Activated CD8-positive, alpha-beta memory T cell treated with anti-CD3 and anti-CD28 coated beads, Interleukin-2, amount 50 U/mL, for 24 hours (primary cell): Measurements from ENCODE around the gene RRBP1.

Source experiments
- DNase-seq: peaks from one replicate; pipeline ENCODE4 v3.0.0-alpha.2; 2020; ENCODE audit errors: extremely low read depth

The RRBP1 gene

DNA sequence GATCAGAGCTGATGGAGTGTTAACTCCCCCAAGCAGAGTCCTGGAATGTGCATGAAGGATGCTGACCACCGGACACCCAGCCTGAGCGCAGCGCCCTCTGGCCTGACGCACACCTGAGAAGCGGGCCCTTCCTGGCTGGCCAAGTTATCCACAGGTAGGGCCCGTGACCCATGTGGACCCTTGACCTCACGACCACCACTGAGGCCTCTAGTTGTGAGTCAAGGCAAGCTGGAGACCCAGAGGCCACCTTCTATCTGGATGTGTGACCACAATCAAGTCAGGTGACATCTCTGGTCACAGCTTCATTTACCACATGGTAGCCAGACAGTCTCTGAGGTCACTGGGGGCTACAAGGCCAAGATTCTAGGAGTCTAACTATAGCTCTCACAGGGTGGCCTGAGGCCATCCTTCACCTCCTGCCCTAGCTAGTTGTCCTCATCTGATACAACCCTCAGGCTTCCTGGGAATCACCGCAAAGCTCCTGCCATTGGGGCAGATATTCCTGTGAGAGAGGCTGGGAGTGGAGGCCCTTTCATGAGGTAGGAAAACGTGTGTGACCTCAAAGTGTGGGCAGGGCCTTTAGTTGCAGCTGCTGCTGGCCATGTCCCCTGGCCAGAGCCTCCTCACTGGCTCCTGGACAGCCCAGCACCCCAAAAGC is 59.1 kb downstream of the RRBP1 start:
- no peak for DNase-seq

GRCh38 chr20:17622086-17622850 is 59.8 kb downstream of the RRBP1 start:
- no peak for DNase-seq

DNA sequence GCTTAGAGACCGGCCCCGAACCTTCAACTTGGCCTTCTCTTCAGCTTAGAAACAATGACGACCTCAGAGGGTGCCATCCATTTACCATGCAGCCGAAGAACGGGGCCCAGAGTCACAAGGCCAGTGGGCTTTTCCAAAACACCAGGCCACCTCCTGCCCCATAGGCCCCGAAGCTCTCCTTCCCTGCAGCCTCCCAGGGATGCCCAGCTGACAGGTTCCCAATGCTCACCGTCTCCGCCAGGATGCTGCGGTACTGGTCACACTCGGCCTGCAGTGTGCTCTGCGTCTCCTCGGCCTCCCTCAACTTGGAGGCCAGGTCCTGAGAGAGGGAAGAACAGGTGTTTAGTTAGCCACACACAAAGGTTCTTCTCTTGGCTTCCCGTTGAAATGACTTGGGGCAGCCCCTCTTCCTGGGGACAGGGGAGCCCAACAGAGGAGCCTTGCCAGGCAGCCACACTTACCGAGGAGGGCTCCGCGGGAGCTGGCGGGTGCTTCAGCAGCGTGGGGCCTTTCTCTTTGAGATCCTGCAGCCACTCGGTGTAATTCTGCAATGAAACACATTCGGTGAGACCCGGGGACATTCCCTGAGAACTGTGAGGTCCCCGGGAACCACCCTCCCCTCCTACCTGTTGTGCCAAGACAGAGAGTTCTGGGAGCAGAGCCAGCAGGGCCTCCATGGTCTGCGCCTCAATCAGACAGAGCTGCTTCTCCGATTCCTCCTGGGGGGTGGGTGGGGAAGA is 60.6 kb downstream of the RRBP1 start:
- no peak for DNase-seq

GRCh38 chr20:17620371-17621228 is 61.4 kb downstream of the RRBP1 start:
- DNase-seq = no peak

- DNase-seq = no peak
Measured at GRCh38 chr20:17619351-17620093, 62.5 kb downstream of the RRBP1 start.

DNA sequence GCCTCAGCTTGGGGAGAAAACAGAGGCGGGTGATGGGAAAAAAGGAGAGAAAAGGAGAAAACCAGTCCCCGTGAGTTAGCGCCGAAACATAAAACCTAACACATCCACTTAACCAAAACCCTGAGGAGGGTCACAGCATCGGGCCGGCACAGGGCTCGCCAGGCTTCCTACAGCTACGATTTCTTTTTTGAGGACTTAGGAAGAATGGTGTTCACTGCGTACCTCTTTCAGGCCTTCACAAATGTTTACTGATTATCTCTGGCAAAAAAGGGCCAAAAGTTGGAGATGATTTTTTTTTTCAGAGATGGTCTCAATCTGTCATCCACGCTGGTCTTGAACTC is 63.4 kb downstream of the RRBP1 start:
- DNase-seq = no peak

DNA sequence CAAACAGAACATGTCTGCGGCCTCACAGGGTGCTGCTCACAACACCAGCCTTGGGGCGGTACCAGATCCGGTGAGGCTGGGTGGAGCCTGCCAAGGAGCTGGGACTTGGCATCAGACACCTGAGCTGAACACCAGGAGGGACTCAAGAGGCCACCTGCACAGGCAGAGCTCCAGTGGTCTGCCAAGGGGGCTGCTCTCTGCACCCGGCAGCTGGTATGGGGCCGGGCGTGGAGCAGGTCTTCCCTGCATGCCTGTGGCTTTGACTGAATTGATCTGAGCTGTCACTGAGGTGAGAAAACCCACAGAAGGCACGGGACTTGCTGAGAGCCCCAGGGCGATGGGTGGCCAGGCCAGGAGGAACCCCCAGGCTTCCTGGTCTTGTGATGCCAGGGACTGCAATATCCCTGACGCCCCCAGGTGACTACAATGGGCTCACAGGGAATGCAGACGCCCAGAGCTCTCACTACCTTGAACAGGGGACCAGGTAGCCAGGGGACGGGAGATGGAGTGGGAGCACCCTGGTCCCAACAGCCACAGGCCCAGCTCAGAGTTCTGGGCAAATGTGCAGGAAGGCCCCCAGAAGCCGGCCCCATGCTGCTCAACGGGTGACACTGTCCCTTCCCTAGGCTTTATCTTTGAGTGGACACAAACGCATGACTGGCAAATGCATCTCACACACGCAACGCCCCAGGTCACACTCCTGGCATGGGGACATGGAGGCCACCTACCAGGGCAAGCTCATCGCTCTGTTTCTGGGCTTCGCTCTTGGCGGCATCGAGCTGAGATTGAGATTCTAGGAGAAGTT is 64.0 kb downstream of the RRBP1 start:
- DNase-seq = no peak

DNA sequence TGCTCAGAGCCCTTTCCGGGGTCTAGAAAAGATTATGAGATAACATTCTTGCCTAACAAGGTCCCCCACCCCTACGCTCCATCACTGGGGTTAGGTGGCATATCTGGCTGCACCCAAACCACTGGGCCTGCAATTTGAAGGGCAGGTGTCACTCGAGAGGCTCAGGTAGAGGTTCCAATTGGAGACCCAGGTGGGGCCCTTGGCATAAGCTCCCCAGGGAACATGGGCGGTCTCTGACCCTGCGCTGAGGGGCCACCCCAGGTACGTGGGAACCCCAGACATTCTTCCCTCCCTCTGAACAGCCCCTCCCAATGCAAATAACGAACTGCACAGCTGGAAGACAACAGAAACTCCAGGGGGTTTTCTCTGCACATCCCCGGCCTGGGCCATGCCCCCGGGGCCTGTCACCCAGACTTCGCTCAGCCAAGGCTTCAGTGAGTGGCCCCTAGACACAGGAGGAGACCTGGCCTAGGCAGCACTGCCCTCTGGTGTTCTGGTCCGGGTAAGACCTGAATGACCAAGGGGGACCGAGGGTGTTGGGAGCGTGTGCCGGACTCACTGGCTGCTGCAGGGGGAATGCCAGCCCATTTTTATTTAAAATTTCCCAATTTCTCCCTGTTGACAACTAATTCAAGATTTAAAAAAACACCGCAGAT is 64.7 kb downstream of the RRBP1 start:
- no peak for DNase-seq

DNA sequence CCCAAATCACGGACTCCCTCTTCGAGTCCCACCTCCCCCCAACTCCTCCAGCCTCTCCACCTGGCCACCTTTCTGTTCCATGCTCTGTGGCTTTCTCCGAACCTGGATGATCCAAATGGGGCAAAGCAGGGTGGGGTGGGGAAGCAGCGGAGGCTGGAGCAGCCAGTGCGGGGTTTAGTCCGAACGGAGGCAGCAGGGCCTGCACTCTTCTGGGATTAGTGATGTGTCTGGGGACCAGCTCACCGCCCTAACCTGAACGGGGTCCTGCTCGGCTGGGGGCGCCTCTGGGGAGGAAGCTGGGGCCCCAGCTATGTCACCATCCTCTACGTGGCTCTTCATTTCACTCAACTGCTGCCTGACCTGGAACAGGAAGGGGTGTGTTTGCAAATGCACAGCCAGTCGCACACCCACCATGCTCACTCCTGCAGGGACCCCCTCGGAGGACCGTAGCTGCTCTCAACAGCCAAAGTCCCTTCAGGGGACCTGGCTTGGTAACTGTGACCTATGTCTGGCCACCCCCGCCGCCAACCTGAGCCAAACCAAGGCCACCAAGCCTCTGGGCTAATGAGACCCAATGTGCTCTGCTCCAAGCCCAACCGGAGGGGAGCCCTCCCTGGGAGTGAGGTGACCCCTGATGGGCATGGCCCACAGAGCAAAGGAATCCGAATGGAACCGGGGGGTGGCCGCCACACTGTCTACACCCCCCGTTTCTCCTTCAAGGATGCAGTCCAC is 65.4 kb downstream of the RRBP1 start:
- no peak for DNase-seq

- DNase-seq = no peak
Measured at GRCh38 chr20:17615645-17616479, 66.2 kb downstream of the RRBP1 start.

- no peak for DNase-seq
Measured at GRCh38 chr20:17614812-17615644, 67.0 kb downstream of the RRBP1 start.

DNA sequence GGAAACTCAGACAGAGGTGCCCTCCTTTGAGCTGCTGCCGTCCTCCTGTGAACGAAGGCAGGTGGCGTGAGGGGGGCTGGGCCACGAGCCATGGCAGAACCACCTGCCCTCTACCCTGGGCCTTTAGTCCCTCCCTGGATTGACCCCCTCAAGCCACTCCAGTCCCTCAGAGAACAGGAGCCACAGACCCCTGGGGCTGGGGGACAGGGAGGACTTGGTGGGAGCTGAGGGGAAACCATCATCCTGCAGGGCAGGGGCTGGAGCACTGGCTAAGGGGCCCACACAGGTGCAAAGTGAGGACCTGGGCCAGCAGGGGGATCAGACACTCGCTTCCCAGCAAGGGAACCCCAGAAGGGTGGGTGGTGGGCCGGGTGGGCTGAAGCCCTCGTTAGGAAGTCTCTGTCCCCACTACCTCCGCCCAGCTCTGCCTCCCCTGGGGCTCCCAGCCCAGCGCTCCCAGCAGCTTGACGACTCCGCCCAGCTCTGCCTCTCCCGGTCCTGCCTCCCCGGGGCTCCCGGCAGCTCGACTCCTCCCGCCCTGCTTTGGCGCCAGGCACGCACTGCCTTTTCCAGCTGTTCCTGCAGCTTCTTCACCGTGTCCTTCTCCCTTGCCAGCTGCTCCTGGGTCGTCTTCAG is 67.7 kb downstream of the RRBP1 start:
- no peak for DNase-seq

DNA sequence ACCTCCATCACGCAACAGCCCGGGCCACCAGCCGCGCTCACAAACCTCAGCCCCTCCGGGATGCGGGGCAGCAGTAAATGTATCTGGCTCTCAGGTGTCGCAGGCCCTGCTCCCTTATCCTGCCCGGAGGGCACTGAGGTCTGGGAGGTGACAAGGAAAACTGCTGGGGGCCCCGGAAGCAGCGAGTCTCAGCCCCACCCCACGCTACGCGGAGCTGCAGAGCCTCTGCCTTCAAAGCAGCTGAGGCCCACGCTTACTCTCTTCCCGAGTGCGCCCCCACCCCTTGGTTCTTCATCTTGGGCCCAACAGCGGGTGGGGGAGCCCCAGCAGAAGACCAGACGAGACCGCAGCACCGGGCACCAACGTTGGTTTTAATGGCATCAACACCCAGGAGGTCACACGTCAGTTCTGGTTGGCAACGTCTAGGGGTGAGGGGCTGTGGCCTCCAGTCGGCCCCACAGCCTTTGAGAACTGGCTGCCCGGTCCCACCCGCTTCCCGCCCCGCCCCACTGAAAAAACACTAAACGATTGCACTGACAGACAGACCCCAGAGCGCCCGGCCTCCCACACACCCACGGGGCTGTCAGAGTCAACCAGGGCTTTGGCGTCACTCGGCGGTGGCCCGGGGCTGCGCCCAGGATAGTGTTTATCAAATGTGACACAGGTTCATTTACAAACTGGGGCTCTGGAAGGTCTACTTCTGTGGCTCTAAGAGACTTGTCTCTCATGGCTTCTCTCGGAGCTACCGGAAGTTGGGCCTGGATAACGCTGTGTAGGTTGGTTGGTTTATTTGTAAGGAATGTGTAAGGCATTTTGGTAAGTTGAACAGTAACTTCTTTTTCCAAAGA is 68.5 kb downstream of the RRBP1 start:
- DNase-seq = no peak

DNA sequence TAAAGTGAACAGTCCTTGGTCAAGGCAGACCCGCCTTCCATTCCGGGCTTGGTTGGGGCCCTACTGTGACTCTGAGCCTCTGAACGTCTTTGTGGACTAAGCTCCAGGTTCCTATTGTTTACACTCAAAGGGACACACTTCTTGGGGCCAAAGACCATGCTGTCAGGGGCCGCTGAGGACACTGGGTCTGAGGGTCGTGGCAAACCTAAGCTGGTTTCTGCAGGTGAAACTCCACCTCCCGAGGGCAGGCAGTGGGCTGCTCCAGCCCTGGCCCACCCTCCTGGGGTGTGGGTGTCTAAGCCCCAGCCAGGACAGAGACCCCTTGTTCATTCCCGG is 69.1 kb downstream of the RRBP1 start:
- DNase-seq = no peak

DNA sequence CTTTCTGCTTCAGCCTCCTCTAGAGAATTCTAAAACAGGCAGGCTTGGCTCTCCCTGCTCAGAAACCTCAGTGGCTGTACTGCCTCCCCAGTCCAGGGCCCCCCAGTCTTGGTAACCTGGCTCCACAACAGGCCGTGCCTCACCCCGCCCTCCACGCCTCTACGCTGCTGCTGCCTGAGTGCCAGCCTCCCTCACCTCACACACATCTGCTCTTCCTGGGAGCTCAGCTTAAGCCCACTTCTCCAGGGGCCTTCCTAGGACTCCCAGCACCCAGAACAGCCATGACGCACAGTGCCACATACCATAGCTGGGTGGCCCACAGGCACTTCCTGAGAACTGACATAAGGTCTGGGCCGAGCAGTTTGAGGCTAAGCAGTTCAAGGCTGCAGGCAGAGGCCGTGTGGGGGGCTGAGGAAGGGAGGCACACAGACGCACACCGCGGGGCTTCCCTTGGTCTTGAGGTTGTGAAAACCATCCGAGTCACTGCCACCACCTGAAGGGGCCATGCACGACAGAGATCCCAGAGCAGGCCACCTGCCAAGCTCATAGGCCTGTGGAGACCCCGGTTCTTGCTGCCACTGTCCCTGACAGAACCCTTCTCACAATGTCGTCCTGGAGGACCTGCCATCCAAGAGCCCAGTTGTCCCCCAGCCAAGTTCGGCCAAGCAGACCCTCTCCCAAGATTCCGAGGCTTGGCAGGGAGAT is 69.6 kb downstream of the RRBP1 start:
- DNase-seq = peak; percentile 10
